GM18508 (cell line): ENCODE measurements around the gene CHST8.

Experiments
- ATAC-seq: cut with Tn5 transposase; IDR thresholded peaks from one replicate; pipeline ENCODE4 v1.9.1; 2021; ENCODE audit warnings: moderate number of reproducible peaks; ENCODE audit not compliant: insufficient read depth, unreplicated experiment

Gene CHST8

DNA sequence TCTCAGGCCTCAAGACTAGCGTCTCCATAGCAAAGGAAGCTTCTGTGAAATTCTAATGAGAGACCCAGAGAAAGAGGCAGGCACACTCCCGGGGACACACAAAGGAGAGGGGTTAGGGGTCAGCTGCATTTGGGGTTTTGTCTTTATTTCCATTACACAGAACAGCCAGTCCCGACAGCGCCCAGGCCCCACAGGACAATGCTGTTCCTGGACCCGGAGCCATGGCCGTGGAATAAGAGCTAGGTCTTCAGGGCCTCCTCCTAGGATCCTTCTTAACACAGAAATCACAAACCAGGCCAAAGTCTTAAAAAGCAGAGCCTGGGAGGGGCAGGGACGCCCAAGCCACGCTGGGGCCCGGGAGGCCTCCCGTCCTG, 197.7 kb downstream of the CHST8 start:
- ATAC-seq = no peak

DNA sequence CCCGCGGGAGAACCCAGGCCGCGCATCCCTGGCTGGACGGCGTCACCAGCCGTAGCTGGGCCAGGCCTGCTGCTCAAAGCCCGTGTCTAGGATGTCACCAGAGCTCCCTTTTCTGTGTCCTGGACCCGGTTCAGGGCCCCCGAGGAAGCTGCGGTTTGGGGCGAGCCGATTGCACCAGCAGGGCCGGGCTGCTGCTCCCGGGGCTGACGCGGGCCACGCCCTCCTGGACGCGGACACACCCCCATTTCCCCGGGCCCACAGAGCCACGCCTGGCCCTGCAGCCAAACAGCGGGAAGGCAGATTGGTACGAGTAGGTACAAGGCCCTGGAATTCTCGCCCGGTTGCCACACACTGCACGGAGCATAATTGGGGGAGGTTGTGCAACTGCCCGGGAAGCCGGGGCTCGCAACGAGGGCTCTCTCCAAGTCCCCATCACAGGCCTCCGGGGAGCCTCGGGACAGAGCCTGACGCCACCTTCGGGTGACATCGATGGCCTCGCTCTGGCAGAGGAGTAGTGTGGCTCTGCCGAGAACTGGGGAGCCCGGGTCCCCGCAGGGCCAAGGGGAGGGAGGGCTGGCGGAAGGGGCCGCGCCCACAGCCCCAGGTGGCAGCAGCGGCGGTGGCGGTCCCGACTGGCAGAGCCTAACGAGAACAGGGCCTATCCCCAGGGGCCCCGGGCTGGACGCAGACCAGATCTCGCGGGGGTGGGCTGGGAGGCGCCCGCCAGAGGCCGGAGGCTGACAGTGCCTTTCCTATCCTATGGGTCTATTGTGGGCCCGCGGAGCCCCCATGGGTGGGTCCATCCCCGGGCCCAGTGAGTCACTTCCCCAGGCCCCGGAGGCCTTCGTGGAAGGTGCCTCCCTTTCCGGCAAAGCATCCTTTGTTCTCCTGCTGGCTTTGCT, 198.4 kb downstream of the CHST8 start:
- no peak for ATAC-seq

DNA sequence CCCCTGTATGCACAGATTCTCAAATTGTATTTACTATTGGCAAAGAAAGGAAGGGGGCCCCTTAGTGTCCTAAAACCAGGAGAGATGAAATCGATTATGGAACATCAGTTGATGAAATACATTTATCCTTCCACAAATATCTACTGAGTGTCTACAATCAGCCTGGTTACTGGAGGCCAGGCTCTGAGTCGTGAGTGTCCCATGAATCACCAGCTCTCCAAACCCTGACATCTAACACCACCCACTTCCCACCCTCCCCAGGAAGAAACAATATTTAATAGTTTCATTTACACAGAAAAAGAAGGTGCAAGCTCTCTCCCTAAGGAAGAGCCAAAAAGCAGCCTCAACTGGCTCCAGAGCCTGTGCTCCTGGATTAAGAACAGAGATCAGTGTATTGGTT, 200.1 kb downstream of the CHST8 start:
- ATAC-seq = no peak
